ENCODE data around the gene TMC5.
"Not testable (repeated sequence)": the region's sequence is repeated elsewhere in the genome, so short reads cannot be mapped to it uniquely, and the experiment has no call there.

TMC5 gene

GRCh38 chr16:19392352-19392751, 25.3 kb upstream of the TMC5 start:
- TF ChIP-seq, protein P1, sequence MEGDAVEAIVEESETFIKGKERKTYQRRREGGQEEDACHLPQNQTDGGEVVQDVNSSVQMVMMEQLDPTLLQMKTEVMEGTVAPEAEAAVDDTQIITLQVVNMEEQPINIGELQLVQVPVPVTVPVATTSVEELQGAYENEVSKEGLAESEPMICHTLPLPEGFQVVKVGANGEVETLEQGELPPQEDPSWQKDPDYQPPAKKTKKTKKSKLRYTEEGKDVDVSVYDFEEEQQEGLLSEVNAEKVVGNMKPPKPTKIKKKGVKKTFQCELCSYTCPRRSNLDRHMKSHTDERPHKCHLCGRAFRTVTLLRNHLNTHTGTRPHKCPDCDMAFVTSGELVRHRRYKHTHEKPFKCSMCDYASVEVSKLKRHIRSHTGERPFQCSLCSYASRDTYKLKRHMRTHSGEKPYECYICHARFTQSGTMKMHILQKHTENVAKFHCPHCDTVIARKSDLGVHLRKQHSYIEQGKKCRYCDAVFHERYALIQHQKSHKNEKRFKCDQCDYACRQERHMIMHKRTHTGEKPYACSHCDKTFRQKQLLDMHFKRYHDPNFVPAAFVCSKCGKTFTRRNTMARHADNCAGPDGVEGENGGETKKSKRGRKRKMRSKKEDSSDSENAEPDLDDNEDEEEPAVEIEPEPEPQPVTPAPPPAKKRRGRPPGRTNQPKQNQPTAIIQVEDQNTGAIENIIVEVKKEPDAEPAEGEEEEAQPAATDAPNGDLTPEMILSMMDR (conservative IDR thresholded peaks at IDR 0.05; ENCODE audit: low read length): no peak
- no peak overlapping the region for H3K4me3 ChIP-seq (ENCODE audit: low read length)
- DNase-seq (ENCODE audit: low read depth): no peak

DNA sequence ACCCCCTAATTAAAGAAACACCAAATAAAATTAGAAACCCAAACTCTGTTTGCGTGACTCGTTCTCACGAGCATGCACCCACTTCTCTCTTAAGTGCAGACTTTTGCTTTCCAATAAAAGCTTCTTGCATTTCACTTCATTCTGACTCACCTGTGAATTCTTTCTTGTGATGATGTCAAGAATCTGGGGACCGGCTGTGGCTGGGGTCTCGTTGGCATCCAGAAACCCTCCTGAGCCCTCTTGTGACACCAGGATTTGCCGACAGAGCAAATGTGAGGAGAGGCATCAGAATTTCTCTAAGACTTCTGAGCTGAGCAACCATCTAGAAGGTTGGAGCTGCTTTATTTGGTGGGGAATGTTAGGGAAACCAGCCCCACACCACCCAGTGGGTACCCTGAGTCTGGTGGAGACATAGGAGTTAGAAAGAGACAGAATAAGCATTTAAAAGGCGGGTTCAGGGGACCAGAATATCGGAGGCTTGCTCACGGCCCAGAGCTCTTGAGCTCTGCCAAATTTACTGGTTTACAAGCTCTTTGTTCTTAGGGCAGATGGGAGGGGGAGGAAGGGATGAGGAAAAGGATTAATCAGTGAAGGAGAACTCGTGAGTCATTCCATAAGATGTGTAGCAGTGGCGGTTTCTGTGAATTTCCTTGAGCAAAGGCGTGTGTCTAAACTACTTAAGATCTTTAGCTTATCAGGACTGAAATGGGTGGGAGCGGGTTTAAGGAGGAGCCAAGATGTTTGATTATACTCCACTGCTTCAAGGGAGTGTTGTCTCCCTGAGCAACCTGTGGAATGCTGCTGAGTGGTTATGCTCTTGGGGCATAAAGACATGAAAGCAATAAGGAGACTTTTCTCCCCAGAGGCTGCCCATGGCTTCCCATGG, 24.2 kb upstream of the TMC5 start:
- no peak overlapping the region for H3K4me3 ChIP-seq (ENCODE audit: low read length)
- no peak for DNase-seq (ENCODE audit: low read depth)

GRCh38 chr16:19395646-19396267, 21.9 kb upstream of the TMC5 start:
- DNase-seq (ENCODE audit: low read depth); H3K4me3 ChIP-seq (ENCODE audit: low read length): not testable (repeated sequence)

More for the DNA sequence above, 24.2 kb upstream of the TMC5 start:
- TF ChIP-seq, protein P1 (conservative IDR thresholded peaks at IDR 0.05; ENCODE audit: low read length): no peak

- H3K4me3 ChIP-seq (ENCODE audit: low read length): no peak overlapping the region
- DNase-seq (ENCODE audit: low read depth): no peak
- TF ChIP-seq, protein P1 (conservative IDR thresholded peaks at IDR 0.05; ENCODE audit: low read length): no peak
Measured at GRCh38 chr16:19396555-19397011, 21.1 kb upstream of the TMC5 start.

DNA sequence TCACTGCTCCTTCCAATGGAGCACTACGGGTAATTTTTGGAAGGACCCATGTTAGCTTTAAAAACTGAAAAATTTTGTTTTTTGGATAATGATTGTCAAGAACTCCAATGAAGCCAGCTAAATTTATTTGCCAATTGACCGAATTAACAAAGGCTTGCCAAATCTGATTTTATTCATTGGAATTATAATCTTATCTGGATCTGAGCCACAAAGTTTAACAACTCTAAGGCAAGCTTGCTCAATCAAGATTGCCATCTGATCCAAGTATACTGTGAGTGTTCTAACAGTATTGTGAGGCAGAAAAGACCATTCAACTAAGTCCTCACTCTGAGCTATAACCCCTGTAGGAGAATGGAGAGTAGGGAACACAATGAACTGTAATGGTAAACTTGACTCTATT, 20.3 kb upstream of the TMC5 start:
- DNase-seq (ENCODE audit: low read depth); H3K4me3 ChIP-seq (ENCODE audit: low read length): not testable (repeated sequence)

- TF ChIP-seq, protein P1 (conservative IDR thresholded peaks at IDR 0.05; ENCODE audit: low read length): no peak
- DNase-seq (ENCODE audit: low read depth): no peak
- no peak overlapping the region for H3K4me3 ChIP-seq (ENCODE audit: low read length)
Measured at GRCh38 chr16:19400711-19401110, 17.0 kb upstream of the TMC5 start.

DNA sequence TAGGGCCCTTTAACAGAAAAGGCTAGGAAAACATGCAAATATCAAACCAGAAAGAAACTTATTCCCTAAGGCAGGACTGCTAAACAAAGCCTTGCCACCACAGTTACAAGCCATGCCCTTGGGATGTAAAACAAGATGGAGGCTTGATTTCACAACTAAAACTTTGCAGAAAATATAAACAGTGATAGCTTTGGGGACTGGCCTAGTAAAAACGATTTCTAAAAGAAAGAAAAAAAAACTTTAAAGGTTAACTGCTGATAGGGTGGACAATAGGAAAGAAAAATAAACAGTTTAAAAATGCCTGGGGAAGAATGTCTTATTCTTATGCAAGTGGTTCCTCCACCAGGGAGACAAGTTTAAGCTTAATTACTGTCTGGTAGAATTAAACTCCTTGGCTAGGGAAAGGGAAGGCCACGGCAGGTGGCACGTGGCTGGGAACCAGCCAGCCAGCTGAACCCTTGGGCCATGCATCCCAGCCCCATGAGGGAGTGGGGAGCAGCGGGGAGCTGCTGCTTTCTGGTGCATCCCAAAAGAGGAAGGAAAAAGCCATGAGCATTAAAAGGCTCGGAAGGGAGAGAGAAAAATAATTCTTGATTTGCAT, 10.7 kb upstream of the TMC5 start:
- TF ChIP-seq, protein P1 (conservative IDR thresholded peaks at IDR 0.05; ENCODE audit: low read length): no peak
- DNase-seq (ENCODE audit: low read depth): no peak
- H3K4me3 ChIP-seq (ENCODE audit: low read length): no peak overlapping the region

Measured in AG10803 (cell line).